ENCODE results near the gene SPAG16.

- TF ChIP-seq NFATC4 (CRISPR knock-in tag; IDR thresholded peaks at IDR 0.05) (no peak), ESRRA (CRISPR knock-in tag; IDR thresholded peaks at IDR 0.05; ENCODE audit: borderline replicate concordance) (no peak), CTCF (IDR thresholded peaks at IDR 0.05) (no peak), FOXK1 (CRISPR knock-in tag; IDR thresholded peaks at IDR 0.05) (no peak), STAT6 (CRISPR knock-in tag; conservative IDR thresholded peaks at IDR 0.05; ENCODE audit: low read depth) (no peak)
Measured at GRCh38 chr2:213789940-213790339, 505.7 kb downstream of the SPAG16 start.
